Measurements from ENCODE around the gene ALG1. TPM values are rescaled to one million over a fixed set of nuclear protein-coding genes. Genes with fewer than 3 reads are reported as not detected.
"Not testable (repeated sequence)": the region's sequence is repeated elsewhere in the genome, so short reads cannot be mapped to it uniquely, and the experiment has no call there.

Gene ALG1
- total RNA-seq, 5 donors from 2014 or later (not counting 1 experiment from before 2014, with no cell fraction given): 12.0 to 29.2 (median 25.7) TPM

- H3K36me3 ChIP-seq (ENCODE audit: control insufficient read depth in 2 of 2, extremely low read depth in 1 of 2, insufficient read depth in 1 of 2, low read length in 1 of 2): peaks cover 3 to 19% of the 10 kb centered on the region in 2 donors
- ATAC-seq (replicated peaks in 1 of 4); H3K9me3 Mint-ChIP-seq; H3K27me3 ChIP-seq (replicated peaks in 1 of 2; ENCODE audit: control insufficient read depth in 2 of 2, extremely low read depth in 1 of 2, insufficient read depth in 2 of 2, low read length in 1 of 2); H3K4me3 ChIP-seq (ENCODE audit: control insufficient read depth in 1 of 2, extremely low read depth in 1 of 2, low read length in 1 of 2); H3K9me3 ChIP-seq; H3K4me3 Mint-ChIP-seq; H3K27ac Mint-ChIP-seq; H3K4me1 ChIP-seq (ENCODE audit: control insufficient read depth in 1 of 2, extremely low read depth in 1 of 2, insufficient read depth in 2 of 2, low read length in 2 of 2); POLR2A ChIA-PET; DNase-seq; H3K27me3 Mint-ChIP-seq; H3K27ac ChIP-seq (ENCODE audit: low read length); H3K4me1 Mint-ChIP-seq: not testable (repeated sequence)
- CTCF ChIA-PET: interaction anchor here in 1 of 2 donors (1.0 kb wide), 1 partner anchor 29 kb away, joined by 3 read pairs; no protein-coding TSS in a partner anchor
- H3K36me3 Mint-ChIP-seq: peaks cover 18% of the 10 kb centered on the region
- WGBS (ENCODE audit: insufficient coverage): 95% methylated on average over 7 of the region's 11 CpGs
These were observed 14.1 kb downstream of the ALG1 start for GRCh38 chr16:5085716-5086115.

DNA sequence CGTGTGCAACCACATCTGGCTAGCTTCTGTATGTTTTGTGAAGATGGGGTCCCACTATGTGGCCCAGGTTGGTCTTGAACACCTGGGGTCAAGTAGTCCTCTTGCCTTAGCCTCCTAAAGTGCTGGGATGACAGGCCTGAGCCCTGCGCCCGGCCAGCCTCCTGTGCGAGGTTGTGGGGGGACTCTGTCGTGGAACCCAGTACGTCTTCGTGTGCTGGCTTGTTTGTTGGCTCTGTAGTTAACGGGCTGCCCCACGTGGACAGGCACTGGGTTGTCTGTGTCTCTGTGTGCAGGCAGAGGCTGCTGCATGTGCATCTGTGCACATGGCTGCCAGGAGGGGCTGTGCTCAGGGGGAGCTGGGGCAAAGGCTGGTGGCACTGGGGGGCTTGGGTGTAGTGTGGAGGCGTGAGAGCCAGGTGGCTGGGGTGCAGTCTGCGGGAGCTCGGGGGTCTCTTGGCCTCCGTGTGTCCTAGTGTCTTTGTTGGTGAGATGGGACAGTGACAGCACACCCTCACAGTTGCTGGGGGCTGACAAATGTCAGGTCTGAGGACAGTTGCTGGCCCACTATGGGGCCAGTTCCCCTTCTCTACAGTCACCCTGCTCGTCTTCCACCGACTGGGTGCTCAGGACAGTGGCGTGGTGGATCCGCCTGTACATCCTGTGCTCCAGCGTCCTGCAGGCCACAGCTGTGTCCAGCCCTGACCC lies 16.6 kb downstream of the ALG1 start:
- ATAC-seq (replicated peaks in 1 of 4); H3K9me3 ChIP-seq; H3K36me3 ChIP-seq (ENCODE audit: control insufficient read depth in 2 of 2, extremely low read depth in 1 of 2, insufficient read depth in 1 of 2, low read length in 1 of 2); H3K9me3 Mint-ChIP-seq; POLR2A ChIA-PET; H3K4me3 ChIP-seq (ENCODE audit: control insufficient read depth in 1 of 2, extremely low read depth in 1 of 2, low read length in 1 of 2); H3K27me3 ChIP-seq (replicated peaks in 1 of 2; ENCODE audit: control insufficient read depth in 2 of 2, extremely low read depth in 1 of 2, insufficient read depth in 2 of 2, low read length in 1 of 2); DNase-seq; H3K27ac ChIP-seq (ENCODE audit: low read length); H3K27ac Mint-ChIP-seq; H3K27me3 Mint-ChIP-seq; H3K4me1 Mint-ChIP-seq; H3K4me1 ChIP-seq (ENCODE audit: control insufficient read depth in 1 of 2, extremely low read depth in 1 of 2, insufficient read depth in 2 of 2, low read length in 2 of 2); CTCF ChIA-PET; H3K4me3 Mint-ChIP-seq: not testable (repeated sequence)
- WGBS (ENCODE audit: insufficient coverage): 97% methylated on average over 8 of the region's 18 CpGs
- peaks cover 18% of the 10 kb centered on the region for H3K36me3 Mint-ChIP-seq

GRCh38 chr16:5088936-5089335 lies 17.3 kb downstream of the ALG1 start:
- H3K4me3 ChIP-seq (ENCODE audit: control insufficient read depth in 1 of 2, extremely low read depth in 1 of 2, low read length in 1 of 2); H3K9me3 ChIP-seq; H3K4me1 Mint-ChIP-seq; POLR2A ChIA-PET; H3K4me1 ChIP-seq (ENCODE audit: control insufficient read depth in 1 of 2, extremely low read depth in 1 of 2, insufficient read depth in 2 of 2, low read length in 2 of 2); H3K27ac Mint-ChIP-seq; H3K4me3 Mint-ChIP-seq; DNase-seq; H3K36me3 ChIP-seq (ENCODE audit: control insufficient read depth in 2 of 2, extremely low read depth in 1 of 2, insufficient read depth in 1 of 2, low read length in 1 of 2); H3K27me3 Mint-ChIP-seq; H3K9me3 Mint-ChIP-seq; CTCF ChIA-PET; ATAC-seq (replicated peaks in 1 of 4); H3K27ac ChIP-seq (ENCODE audit: low read length); H3K27me3 ChIP-seq (replicated peaks in 1 of 2; ENCODE audit: control insufficient read depth in 2 of 2, extremely low read depth in 1 of 2, insufficient read depth in 2 of 2, low read length in 1 of 2): not testable (repeated sequence)
- WGBS (ENCODE audit: insufficient coverage): 96% methylated on average over 14 of the region's 17 CpGs
- peaks cover 18% of the 10 kb centered on the region for H3K36me3 Mint-ChIP-seq

DNA sequence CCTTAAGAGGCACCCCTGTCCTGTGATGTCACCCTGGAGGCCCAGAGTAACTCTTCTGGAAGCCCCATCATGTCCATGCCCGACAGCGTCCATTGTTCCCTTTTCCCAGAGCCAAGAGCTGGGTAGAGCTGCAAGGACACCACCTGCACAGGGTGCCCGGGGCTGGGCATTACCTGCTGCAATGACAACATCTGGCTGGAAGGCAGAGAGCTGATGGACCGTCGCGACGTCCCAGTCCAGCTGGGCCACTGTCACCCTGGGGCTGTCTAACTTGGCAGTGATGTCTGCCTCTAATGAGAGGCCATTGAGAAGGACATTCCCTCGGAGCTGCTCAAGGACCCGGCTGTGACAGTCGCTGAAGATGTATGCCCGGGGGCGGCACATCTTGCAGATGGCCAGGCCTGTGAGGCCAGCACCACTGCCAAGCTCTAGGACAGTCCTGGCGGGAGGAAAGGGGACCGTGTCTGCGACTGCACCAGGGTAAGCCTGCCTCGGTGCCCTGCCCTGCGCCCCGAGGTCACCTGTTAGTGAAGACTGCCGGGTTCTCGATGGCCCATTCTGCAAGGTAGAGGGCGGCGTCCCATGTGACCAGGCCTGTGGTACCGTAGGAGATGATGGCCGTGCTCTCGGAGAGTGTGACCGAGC lies 18.4 kb downstream of the ALG1 start:
- WGBS (ENCODE audit: insufficient coverage): 95% methylated on average over 26 of the region's 26 CpGs
- H3K27ac ChIP-seq (ENCODE audit: low read length); H3K4me3 Mint-ChIP-seq; H3K27me3 Mint-ChIP-seq; ATAC-seq (replicated peaks in 1 of 4); CTCF ChIA-PET; H3K27me3 ChIP-seq (replicated peaks in 1 of 2; ENCODE audit: control insufficient read depth in 2 of 2, extremely low read depth in 1 of 2, insufficient read depth in 2 of 2, low read length in 1 of 2); POLR2A ChIA-PET; H3K4me1 ChIP-seq (ENCODE audit: control insufficient read depth in 1 of 2, extremely low read depth in 1 of 2, insufficient read depth in 2 of 2, low read length in 2 of 2); H3K36me3 ChIP-seq (ENCODE audit: control insufficient read depth in 2 of 2, extremely low read depth in 1 of 2, insufficient read depth in 1 of 2, low read length in 1 of 2); H3K9me3 Mint-ChIP-seq; H3K4me3 ChIP-seq (ENCODE audit: control insufficient read depth in 1 of 2, extremely low read depth in 1 of 2, low read length in 1 of 2); H3K4me1 Mint-ChIP-seq; H3K27ac Mint-ChIP-seq; H3K9me3 ChIP-seq; DNase-seq: not testable (repeated sequence)
- H3K36me3 Mint-ChIP-seq: peaks cover 10% of the 10 kb centered on the region

GRCh38 chr16:5090592-5090991 lies 18.9 kb downstream of the ALG1 start:
- POLR2A ChIA-PET, H3K4me3 Mint-ChIP-seq: not testable (repeated sequence)

DNA sequence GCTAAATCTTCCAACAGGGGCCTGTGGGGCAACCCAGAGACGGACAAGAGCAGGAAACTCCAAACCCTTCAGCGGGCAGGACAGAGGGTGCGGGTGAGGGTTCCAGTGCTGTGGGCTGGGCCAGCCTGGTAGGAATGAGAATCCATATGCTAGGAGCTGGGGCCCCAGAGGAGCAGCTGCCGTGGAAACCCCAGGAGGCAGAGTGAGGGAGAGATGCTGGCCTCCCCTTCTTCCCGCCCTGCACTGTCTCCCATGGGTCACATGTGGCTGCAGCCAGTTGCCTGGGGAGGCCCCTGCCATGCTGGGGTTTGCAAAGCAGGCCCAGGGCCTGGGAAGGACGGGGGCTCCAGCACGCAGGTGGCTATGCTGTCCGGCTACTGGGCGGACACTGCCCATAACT lies 21.4 kb downstream of the ALG1 start:
- CTCF ChIA-PET: interaction anchor here in 1 of 2 donors (0.6 kb wide), 1 partner anchor 218 kb away, joined by 6 read pairs; no protein-coding TSS in a partner anchor
- H3K4me1 ChIP-seq (ENCODE audit: control insufficient read depth in 1 of 2, extremely low read depth in 1 of 2, insufficient read depth in 2 of 2, low read length in 2 of 2): peaks cover 0 to 10% of the 10 kb centered on the region in 2 experiments
- H3K36me3 Mint-ChIP-seq; H3K9me3 ChIP-seq; H3K4me3 ChIP-seq (ENCODE audit: control insufficient read depth in 1 of 2, extremely low read depth in 1 of 2, low read length in 1 of 2); H3K27ac Mint-ChIP-seq; ATAC-seq (replicated peaks in 1 of 4); H3K36me3 ChIP-seq (ENCODE audit: control insufficient read depth in 2 of 2, extremely low read depth in 1 of 2, insufficient read depth in 1 of 2, low read length in 1 of 2); H3K27me3 ChIP-seq (replicated peaks in 1 of 2; ENCODE audit: control insufficient read depth in 2 of 2, extremely low read depth in 1 of 2, insufficient read depth in 2 of 2, low read length in 1 of 2); H3K27ac ChIP-seq (ENCODE audit: low read length); H3K9me3 Mint-ChIP-seq; POLR2A ChIA-PET; H3K27me3 Mint-ChIP-seq; DNase-seq; H3K4me3 Mint-ChIP-seq: not testable (repeated sequence)
- 100% methylated on average over 1 of the region's 9 CpGs for WGBS (ENCODE audit: insufficient coverage)
- H3K4me1 Mint-ChIP-seq: peaks cover 13 to 22% (median 17%) of the 10 kb centered on the region in 3 donors

More at GRCh38 chr16:5090592-5090991, 18.9 kb downstream of the ALG1 start:
- H3K4me1 Mint-ChIP-seq; H3K27me3 ChIP-seq (replicated peaks in 1 of 2; ENCODE audit: control insufficient read depth in 2 of 2, extremely low read depth in 1 of 2, insufficient read depth in 2 of 2, low read length in 1 of 2); H3K4me3 ChIP-seq (ENCODE audit: control insufficient read depth in 1 of 2, extremely low read depth in 1 of 2, low read length in 1 of 2); DNase-seq; H3K27me3 Mint-ChIP-seq; CTCF ChIA-PET; H3K27ac ChIP-seq (ENCODE audit: low read length); H3K27ac Mint-ChIP-seq; H3K4me1 ChIP-seq (ENCODE audit: control insufficient read depth in 1 of 2, extremely low read depth in 1 of 2, insufficient read depth in 2 of 2, low read length in 2 of 2); H3K36me3 ChIP-seq (ENCODE audit: control insufficient read depth in 2 of 2, extremely low read depth in 1 of 2, insufficient read depth in 1 of 2, low read length in 1 of 2); H3K9me3 Mint-ChIP-seq; H3K36me3 Mint-ChIP-seq; H3K9me3 ChIP-seq; ATAC-seq (replicated peaks in 1 of 4): not testable (repeated sequence)
- WGBS (ENCODE audit: insufficient coverage): 91% methylated on average over 8 of the region's 9 CpGs
